B cell (primary cell): Measurements from ENCODE around the gene SEC24A. TPM values are rescaled to one million over a fixed set of nuclear protein-coding genes. Genes with fewer than 3 reads are reported as not detected.
A peak's percentile ranks its signal among the peaks of the same experiment; 100 is the strongest.
"Not testable (repeated sequence)": the region's sequence is repeated elsewhere in the genome, so short reads cannot be mapped to it uniquely, and the experiment has no call there.

Experiments
- ATAC-seq: fragments of 200-7000 bp; cut with Tn5 transposase; one replicate; pipeline ENCODE4 v1.10.0; 2021; ENCODE audit warnings: low read depth, mild to moderate bottlenecking, moderate number of reproducible peaks, moderate library complexity
- CTCF ChIA-PET: fragments of 350-600 bp; sonication (Branson Sonifier 250); formaldehyde crosslinking; loops from one replicate; lab custom pipeline; 2021; ENCODE audit warnings: antibody characterized with exemption, inconsistent platforms; lab: Charles Lee
- POLR2A ChIA-PET: fragments of 350-600 bp; sonication (Branson Sonifier 250); formaldehyde crosslinking; loops from one replicate; lab custom pipeline; 2021; ENCODE audit warnings: antibody characterized with exemption; lab: Charles Lee
- DNase-seq: peaks from one replicate; pipeline ENCODE4 v3.0.0; 2013
- H2AFZ ChIP-seq: 2 replicates; pipeline ENCODE4 v1.6.1; 2012; ENCODE audit warnings: mild to moderate bottlenecking, low read depth, low read length; ENCODE audit not compliant: insufficient read depth, poor library complexity, severe bottlenecking
- H3K27ac ChIP-seq, 2 donors: 1 replicate in 1 of 2; 2 replicates in 1 of 2; pipeline ENCODE4 v1.5.1; 2012 to 2013; ENCODE audit warnings: low read length in 2 of 2, mild to moderate bottlenecking in 2 of 2, moderate library complexity in 1 of 2
- H3K27me3 ChIP-seq, 4 experiments: fragments of 200-600 bp in 1 of 4; sonication (generic) in 1 of 4; replicated peaks in 1 of 4; 1 replicate in 2 of 4; 2 replicates in 2 of 4; pipeline versions ENCODE4 v1.6.1 to v1.7.0; 2013 to 2016; ENCODE audit warnings: low read length in 3 of 4, mild to moderate bottlenecking in 2 of 4, mixed read lengths in 1 of 4, moderate library complexity in 1 of 4; ENCODE audit not compliant: insufficient read depth in 4 of 4, control insufficient read depth in 3 of 4; ENCODE audit errors: control extremely low read depth in 1 of 4
- H3K36me3 ChIP-seq, 2 experiments: replicated peaks in 1 of 2; 1 replicate in 1 of 2; 2 replicates in 1 of 2; pipeline versions ENCODE4 v1.6.1 to v1.7.1; 2013; ENCODE audit warnings: low read length in 1 of 2; ENCODE audit not compliant: insufficient read depth in 2 of 2, control insufficient read depth in 1 of 2; ENCODE audit errors: control extremely low read depth in 1 of 2, extremely low read depth in 1 of 2
- H3K4me1 ChIP-seq, 2 donors: fragments of 200-600 bp in 1 of 2; sonication (generic) in 1 of 2; 1 replicate in 1 of 2; 2 replicates in 1 of 2; pipeline versions ENCODE4 v1.5.1 to v1.6.1; 2013 to 2017; ENCODE audit warnings: low read length in 2 of 2; ENCODE audit not compliant: control insufficient read depth in 2 of 2, insufficient read depth in 2 of 2
- H3K4me2 ChIP-seq: replicated peaks from 2 replicates; pipeline ENCODE3; 2012; ENCODE audit warnings: mild to moderate bottlenecking, low read depth, low read length; ENCODE audit not compliant: poor library complexity, severe bottlenecking
- H3K4me3 ChIP-seq, 5 experiments: fragments of 200-600 bp in 1 of 5; sonication (generic) in 1 of 5; 1 replicate in 3 of 5; 2 replicates in 2 of 5; pipeline versions ENCODE4 v1.5.1 to v1.7.0; 2011 to 2016; ENCODE audit warnings: low read length in 4 of 5, mild to moderate bottlenecking in 4 of 5, low read depth in 2 of 5, control low read depth in 1 of 5, moderate library complexity in 1 of 5; ENCODE audit not compliant: insufficient read depth in 1 of 5; ENCODE audit errors: control extremely low read depth in 1 of 5, extremely low read depth in 1 of 5
- H3K79me2 ChIP-seq: fragments of 200-600 bp; sonication (generic); one replicate; pipeline ENCODE4 v1.6.0; 2016; ENCODE audit warnings: low read length; ENCODE audit not compliant: control insufficient read depth, insufficient read depth
- H3K9ac ChIP-seq: fragments of 200-600 bp; sonication (generic); 2 replicates; pipeline ENCODE4 v1.6.1; 2017; ENCODE audit warnings: mild to moderate bottlenecking, low read length, moderate library complexity
- H3K9me3 ChIP-seq, 3 donors: one replicate each; pipeline versions ENCODE4 v1.6.1 to v1.7.1; 2013; ENCODE audit warnings: low read length in 2 of 3; ENCODE audit not compliant: control insufficient read depth in 2 of 3, insufficient read depth in 1 of 3; ENCODE audit errors: control extremely low read depth in 1 of 3
- H4K20me1 ChIP-seq: 2 replicates; pipeline ENCODE4 v1.6.0; 2012; ENCODE audit warnings: mild to moderate bottlenecking, low read length; ENCODE audit not compliant: insufficient read depth, control insufficient read depth, poor library complexity, severe bottlenecking
- H3K27ac Mint-ChIP-seq: one replicate; pipeline ENCODE4 v1.8.0; 2021; ENCODE audit warnings: mixed read lengths
- H3K27me3 Mint-ChIP-seq: one replicate; pipeline ENCODE4 v1.8.0; 2021; ENCODE audit warnings: mixed read lengths
- H3K4me1 Mint-ChIP-seq: one replicate; pipeline ENCODE4 v1.8.0; 2021; ENCODE audit warnings: mixed read lengths
- H3K4me3 Mint-ChIP-seq: one replicate; pipeline ENCODE4 v1.8.0; 2021; ENCODE audit warnings: mixed read lengths
- H3K9me3 Mint-ChIP-seq: one replicate; pipeline ENCODE4 v1.8.0; 2022; ENCODE audit warnings: mixed read lengths; ENCODE audit not compliant: insufficient read depth
- EZH2 ChIP-seq: IDR thresholded peaks from 2 replicates; pipeline ENCODE4 v1.6.1; 2012; ENCODE audit warnings: borderline replicate concordance, low read depth, mild to moderate bottlenecking, moderate library complexity, low read length; ENCODE audit not compliant: insufficient read depth, poor library complexity, severe bottlenecking
- WGBS: methylation state at CpG from one replicate; pipeline ENCODE4 v1.1.5; 2013; ENCODE audit warnings: missing lambda C conversion rate; ENCODE audit not compliant: insufficient coverage; 5-methylcytosine and 5-hydroxymethylcytosine counted together
- intact Hi-C: fragments of 100-400 bp; cut with micrococcal nuclease; formaldehyde crosslinking; loops from one replicate; pipeline ENCODE4 v1.10.0; 2022
- polyA plus RNA-seq: library from polyadenylated mRNA; depleted of rRNA; stranded (reverse); fragments of >200 nt; gene quantifications from 2 replicates; pipeline ENCODE4 v1.2.3, GENCODE V29; 2012
- total RNA-seq, 2 donors: library from RNA; stranded (reverse); fragments of 120-200 nt in 1 of 2; gene quantifications; 1 replicate in 1 of 2; 2 replicates in 1 of 2; pipeline versions ENCODE4 v1.2.3 to v1.2.4, GENCODE V29; 2013 to 2022
- TF ChIP-seq, protein P1 (sequence below): fragments of 200-600 bp; IDR thresholded peaks from one replicate; pipeline ENCODE4 v1.8.0; 2022; ENCODE audit warnings: antibody characterized with exemption, mild to moderate bottlenecking

Gene SEC24A
- total and polyA plus RNA-seq, 2 donors (not counting 1 experiment from before 2014, with no cell fraction given) = 6.9 to 13.0 TPM

DNA sequence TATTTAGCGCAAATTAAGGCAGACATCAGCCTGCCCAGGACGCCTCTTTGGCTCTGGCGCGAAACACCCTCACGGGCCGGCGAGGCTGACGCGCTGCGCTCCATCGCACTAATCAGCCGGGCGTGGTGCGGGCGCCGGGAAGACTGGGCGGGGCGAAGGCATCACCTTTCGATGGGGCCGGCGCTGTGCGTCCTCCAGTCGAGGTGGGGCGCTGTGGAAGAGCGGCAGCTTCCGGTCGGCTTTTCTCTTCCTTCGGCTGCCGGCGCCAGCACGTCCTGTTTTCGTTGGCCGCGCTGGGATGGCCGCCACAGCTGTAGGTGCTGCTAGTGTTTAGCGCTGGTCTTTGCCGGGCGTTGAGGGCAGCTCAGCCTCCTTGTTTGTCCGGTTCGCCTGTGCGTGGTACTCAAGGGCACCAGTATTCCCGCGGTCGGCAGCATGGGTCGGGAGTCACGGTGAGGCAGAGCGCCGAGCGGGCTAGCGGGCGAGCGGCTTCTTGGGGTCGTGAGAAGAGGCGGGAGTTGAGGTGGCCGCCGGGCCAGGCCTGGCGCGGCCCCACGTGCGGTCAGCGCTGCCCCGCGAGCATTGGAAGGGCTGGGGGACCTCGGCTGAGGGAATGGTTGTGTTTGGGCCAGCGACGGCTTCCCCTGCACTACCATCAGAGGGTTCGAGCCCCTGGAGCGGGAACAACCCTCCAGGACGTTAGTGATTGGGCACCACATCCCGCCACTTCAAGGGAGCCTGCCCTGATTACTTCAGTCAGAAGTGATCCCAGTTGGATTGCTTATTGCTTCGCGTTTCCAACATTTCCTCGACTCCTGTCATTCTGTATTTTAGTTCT is 110.1 kb downstream of the SEC24A start, which contains the start of gene DDX46:
Gene DDX46, plus strand, starts transcription at position 276 of the 838 bp plus-strand sequence. Its CDS starts 160 bp downstream, at position 436.
- H3K27ac ChIP-seq = peak within 1 kb of the TSS; percentile 54 to 80
- H3K27me3 Mint-ChIP-seq = no peaks in the 10 kb centered on the region
- intact Hi-C loops = loop anchor here (1.0 to 5.0 kb wide), 8 partner anchors 20 to 582 kb away; partner anchors contain the start of genes C5orf24, CAMLG, PCBD2 and PPP2CA
- POLR2A ChIA-PET = interaction anchor here (0.6 to 2.3 kb wide), 7 partner anchors 19 to 587 kb away, joined by 3 to 8 read pairs (median 5); partner anchors contain the start of genes C5orf24, CAMLG, PCBD2 and UBE2B
- H3K27me3 ChIP-seq = no peaks in the 10 kb centered on the region
- WGBS = under 1% methylated on average over 62 of the region's 73 CpGs
- H3K36me3 ChIP-seq = peaks cover 5 to 9% of the 10 kb centered on the region in 2 experiments
- H3K9me3 ChIP-seq = no peaks in the 10 kb centered on the region
- DNase-seq (peak; percentile 95), ATAC-seq (peak; percentile 99)
- H3K4me3 ChIP-seq = peak within 1 kb of the TSS; percentile 77 to 97 (median 86)
- H3K4me1 ChIP-seq = peaks cover 18 to 19% of the 10 kb centered on the region in 2 donors
- H3K4me2 ChIP-seq = peak within 1 kb of the TSS; percentile 79
- peaks cover 15% of the 10 kb centered on the region for H4K20me1 ChIP-seq
- H3K9me3 Mint-ChIP-seq = no peaks in the 10 kb centered on the region
- CTCF ChIA-PET = interaction anchor here (0.6 to 5.7 kb wide), 7 partner anchors 19 to 149 kb away, joined by 3 to 70 read pairs (median 6); partner anchors contain the start of genes C5orf24, CAMLG and PCBD2
- H3K4me1 Mint-ChIP-seq = peaks cover 36% of the 10 kb centered on the region
- H3K9ac ChIP-seq = peak within 1 kb of the TSS; percentile 94
- TF ChIP-seq EZH2 = no peak
- TF ChIP-seq, protein P1, sequence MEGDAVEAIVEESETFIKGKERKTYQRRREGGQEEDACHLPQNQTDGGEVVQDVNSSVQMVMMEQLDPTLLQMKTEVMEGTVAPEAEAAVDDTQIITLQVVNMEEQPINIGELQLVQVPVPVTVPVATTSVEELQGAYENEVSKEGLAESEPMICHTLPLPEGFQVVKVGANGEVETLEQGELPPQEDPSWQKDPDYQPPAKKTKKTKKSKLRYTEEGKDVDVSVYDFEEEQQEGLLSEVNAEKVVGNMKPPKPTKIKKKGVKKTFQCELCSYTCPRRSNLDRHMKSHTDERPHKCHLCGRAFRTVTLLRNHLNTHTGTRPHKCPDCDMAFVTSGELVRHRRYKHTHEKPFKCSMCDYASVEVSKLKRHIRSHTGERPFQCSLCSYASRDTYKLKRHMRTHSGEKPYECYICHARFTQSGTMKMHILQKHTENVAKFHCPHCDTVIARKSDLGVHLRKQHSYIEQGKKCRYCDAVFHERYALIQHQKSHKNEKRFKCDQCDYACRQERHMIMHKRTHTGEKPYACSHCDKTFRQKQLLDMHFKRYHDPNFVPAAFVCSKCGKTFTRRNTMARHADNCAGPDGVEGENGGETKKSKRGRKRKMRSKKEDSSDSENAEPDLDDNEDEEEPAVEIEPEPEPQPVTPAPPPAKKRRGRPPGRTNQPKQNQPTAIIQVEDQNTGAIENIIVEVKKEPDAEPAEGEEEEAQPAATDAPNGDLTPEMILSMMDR = peak; percentile 78
- H3K4me3 Mint-ChIP-seq = peak within 1 kb of the TSS; percentile 100
- peak within 1 kb of the TSS; percentile 97 for H3K27ac Mint-ChIP-seq
- peak within 1 kb of the TSS; percentile 98 for H2AFZ ChIP-seq
- H3K79me2 ChIP-seq = peaks cover 56% of the 10 kb centered on the region

- H3K4me1 Mint-ChIP-seq, H3K27me3 ChIP-seq, DNase-seq, H3K9me3 ChIP-seq, H2AFZ ChIP-seq, H3K4me3 Mint-ChIP-seq, H3K4me1 ChIP-seq, H3K4me3 ChIP-seq, H3K9ac ChIP-seq, H3K27ac Mint-ChIP-seq, H4K20me1 ChIP-seq, H3K9me3 Mint-ChIP-seq, H3K27me3 Mint-ChIP-seq, H3K4me2 ChIP-seq, intact Hi-C loops, H3K27ac ChIP-seq, ATAC-seq: not testable (repeated sequence)
- CTCF ChIA-PET = interaction anchor here (1.0 kb wide), 1 partner anchor 139 kb away, joined by 3 read pairs; no protein-coding TSS in a partner anchor
- over 99% methylated on average over 13 of the region's 21 CpGs for WGBS
- H3K36me3 ChIP-seq = peaks cover 6 to 56% of the 10 kb centered on the region in 2 experiments
- H3K79me2 ChIP-seq = peaks cover 22% of the 10 kb centered on the region
- POLR2A ChIA-PET = interaction anchor here (0.7 kb wide), 1 partner anchor 49 kb away, joined by 6 read pairs; no protein-coding TSS in a partner anchor
These were observed 119.1 kb downstream of the SEC24A start for GRCh38 chr5:134767528-134768291.
